B cell (primary cell): ENCODE measurements around the gene PPARD. TPM values are rescaled to one million over a fixed set of nuclear protein-coding genes. Genes with fewer than 3 reads are reported as not detected.

ENCODE experiments used
- ATAC-seq: fragments of 200-7000 bp; cut with Tn5 transposase; one replicate; pipeline ENCODE4 v1.10.0; 2021; ENCODE audit warnings: low read depth, mild to moderate bottlenecking, moderate number of reproducible peaks, moderate library complexity
- CTCF ChIA-PET: fragments of 350-600 bp; sonication (Branson Sonifier 250); formaldehyde crosslinking; loops from one replicate; lab custom pipeline; 2021; ENCODE audit warnings: antibody characterized with exemption, inconsistent platforms; lab: Charles Lee
- POLR2A ChIA-PET: fragments of 350-600 bp; sonication (Branson Sonifier 250); formaldehyde crosslinking; loops from one replicate; lab custom pipeline; 2021; ENCODE audit warnings: antibody characterized with exemption; lab: Charles Lee
- DNase-seq: peaks from one replicate; pipeline ENCODE4 v3.0.0; 2013
- H2AFZ ChIP-seq: 2 replicates; pipeline ENCODE4 v1.6.1; 2012; ENCODE audit warnings: mild to moderate bottlenecking, low read depth, low read length; ENCODE audit not compliant: insufficient read depth, poor library complexity, severe bottlenecking
- H3K27ac ChIP-seq, 2 donors: 1 replicate in 1 of 2; 2 replicates in 1 of 2; pipeline ENCODE4 v1.5.1; 2012 to 2013; ENCODE audit warnings: low read length in 2 of 2, mild to moderate bottlenecking in 2 of 2, moderate library complexity in 1 of 2
- H3K27me3 ChIP-seq, 4 experiments: fragments of 200-600 bp in 1 of 4; sonication (generic) in 1 of 4; replicated peaks in 1 of 4; 1 replicate in 2 of 4; 2 replicates in 2 of 4; pipeline versions ENCODE4 v1.6.1 to v1.7.0; 2013 to 2016; ENCODE audit warnings: low read length in 3 of 4, mild to moderate bottlenecking in 2 of 4, mixed read lengths in 1 of 4, moderate library complexity in 1 of 4; ENCODE audit not compliant: insufficient read depth in 4 of 4, control insufficient read depth in 3 of 4; ENCODE audit errors: control extremely low read depth in 1 of 4
- H3K36me3 ChIP-seq, 2 experiments: replicated peaks in 1 of 2; 1 replicate in 1 of 2; 2 replicates in 1 of 2; pipeline versions ENCODE4 v1.6.1 to v1.7.1; 2013; ENCODE audit warnings: low read length in 1 of 2; ENCODE audit not compliant: insufficient read depth in 2 of 2, control insufficient read depth in 1 of 2; ENCODE audit errors: control extremely low read depth in 1 of 2, extremely low read depth in 1 of 2
- H3K4me1 ChIP-seq, 2 donors: fragments of 200-600 bp in 1 of 2; sonication (generic) in 1 of 2; 1 replicate in 1 of 2; 2 replicates in 1 of 2; pipeline versions ENCODE4 v1.5.1 to v1.6.1; 2013 to 2017; ENCODE audit warnings: low read length in 2 of 2; ENCODE audit not compliant: control insufficient read depth in 2 of 2, insufficient read depth in 2 of 2
- H3K4me2 ChIP-seq: replicated peaks from 2 replicates; pipeline ENCODE3; 2012; ENCODE audit warnings: mild to moderate bottlenecking, low read depth, low read length; ENCODE audit not compliant: poor library complexity, severe bottlenecking
- H3K4me3 ChIP-seq, 5 experiments: fragments of 200-600 bp in 1 of 5; sonication (generic) in 1 of 5; 1 replicate in 3 of 5; 2 replicates in 2 of 5; pipeline versions ENCODE4 v1.5.1 to v1.7.0; 2011 to 2016; ENCODE audit warnings: low read length in 4 of 5, mild to moderate bottlenecking in 4 of 5, low read depth in 2 of 5, control low read depth in 1 of 5, moderate library complexity in 1 of 5; ENCODE audit not compliant: insufficient read depth in 1 of 5; ENCODE audit errors: control extremely low read depth in 1 of 5, extremely low read depth in 1 of 5
- H3K79me2 ChIP-seq: fragments of 200-600 bp; sonication (generic); one replicate; pipeline ENCODE4 v1.6.0; 2016; ENCODE audit warnings: low read length; ENCODE audit not compliant: control insufficient read depth, insufficient read depth
- H3K9ac ChIP-seq: fragments of 200-600 bp; sonication (generic); 2 replicates; pipeline ENCODE4 v1.6.1; 2017; ENCODE audit warnings: mild to moderate bottlenecking, low read length, moderate library complexity
- H3K9me3 ChIP-seq, 3 donors: one replicate each; pipeline versions ENCODE4 v1.6.1 to v1.7.1; 2013; ENCODE audit warnings: low read length in 2 of 3; ENCODE audit not compliant: control insufficient read depth in 2 of 3, insufficient read depth in 1 of 3; ENCODE audit errors: control extremely low read depth in 1 of 3
- H4K20me1 ChIP-seq: 2 replicates; pipeline ENCODE4 v1.6.0; 2012; ENCODE audit warnings: mild to moderate bottlenecking, low read length; ENCODE audit not compliant: insufficient read depth, control insufficient read depth, poor library complexity, severe bottlenecking
- H3K27ac Mint-ChIP-seq: one replicate; pipeline ENCODE4 v1.8.0; 2021; ENCODE audit warnings: mixed read lengths
- H3K27me3 Mint-ChIP-seq: one replicate; pipeline ENCODE4 v1.8.0; 2021; ENCODE audit warnings: mixed read lengths
- H3K4me1 Mint-ChIP-seq: one replicate; pipeline ENCODE4 v1.8.0; 2021; ENCODE audit warnings: mixed read lengths
- H3K4me3 Mint-ChIP-seq: one replicate; pipeline ENCODE4 v1.8.0; 2021; ENCODE audit warnings: mixed read lengths
- H3K9me3 Mint-ChIP-seq: one replicate; pipeline ENCODE4 v1.8.0; 2022; ENCODE audit warnings: mixed read lengths; ENCODE audit not compliant: insufficient read depth
- EZH2 ChIP-seq: IDR thresholded peaks from 2 replicates; pipeline ENCODE4 v1.6.1; 2012; ENCODE audit warnings: borderline replicate concordance, low read depth, mild to moderate bottlenecking, moderate library complexity, low read length; ENCODE audit not compliant: insufficient read depth, poor library complexity, severe bottlenecking
- WGBS: methylation state at CpG from one replicate; pipeline ENCODE4 v1.1.5; 2013; ENCODE audit warnings: missing lambda C conversion rate; ENCODE audit not compliant: insufficient coverage; 5-methylcytosine and 5-hydroxymethylcytosine counted together
- intact Hi-C: fragments of 100-400 bp; cut with micrococcal nuclease; formaldehyde crosslinking; loops from one replicate; pipeline ENCODE4 v1.10.0; 2022
- polyA plus RNA-seq: library from polyadenylated mRNA; depleted of rRNA; stranded (reverse); fragments of >200 nt; gene quantifications from 2 replicates; pipeline ENCODE4 v1.2.3, GENCODE V29; 2012
- total RNA-seq, 2 donors: library from RNA; stranded (reverse); fragments of 120-200 nt in 1 of 2; gene quantifications; 1 replicate in 1 of 2; 2 replicates in 1 of 2; pipeline versions ENCODE4 v1.2.3 to v1.2.4, GENCODE V29; 2013 to 2022
- TF ChIP-seq, protein P1 (sequence below): fragments of 200-600 bp; IDR thresholded peaks from one replicate; pipeline ENCODE4 v1.8.0; 2022; ENCODE audit warnings: antibody characterized with exemption, mild to moderate bottlenecking

PPARD gene
- total and polyA plus RNA-seq, 2 donors (not counting 1 experiment from before 2014, with no cell fraction given), result 37.9 to 38.9 TPM

DNA sequence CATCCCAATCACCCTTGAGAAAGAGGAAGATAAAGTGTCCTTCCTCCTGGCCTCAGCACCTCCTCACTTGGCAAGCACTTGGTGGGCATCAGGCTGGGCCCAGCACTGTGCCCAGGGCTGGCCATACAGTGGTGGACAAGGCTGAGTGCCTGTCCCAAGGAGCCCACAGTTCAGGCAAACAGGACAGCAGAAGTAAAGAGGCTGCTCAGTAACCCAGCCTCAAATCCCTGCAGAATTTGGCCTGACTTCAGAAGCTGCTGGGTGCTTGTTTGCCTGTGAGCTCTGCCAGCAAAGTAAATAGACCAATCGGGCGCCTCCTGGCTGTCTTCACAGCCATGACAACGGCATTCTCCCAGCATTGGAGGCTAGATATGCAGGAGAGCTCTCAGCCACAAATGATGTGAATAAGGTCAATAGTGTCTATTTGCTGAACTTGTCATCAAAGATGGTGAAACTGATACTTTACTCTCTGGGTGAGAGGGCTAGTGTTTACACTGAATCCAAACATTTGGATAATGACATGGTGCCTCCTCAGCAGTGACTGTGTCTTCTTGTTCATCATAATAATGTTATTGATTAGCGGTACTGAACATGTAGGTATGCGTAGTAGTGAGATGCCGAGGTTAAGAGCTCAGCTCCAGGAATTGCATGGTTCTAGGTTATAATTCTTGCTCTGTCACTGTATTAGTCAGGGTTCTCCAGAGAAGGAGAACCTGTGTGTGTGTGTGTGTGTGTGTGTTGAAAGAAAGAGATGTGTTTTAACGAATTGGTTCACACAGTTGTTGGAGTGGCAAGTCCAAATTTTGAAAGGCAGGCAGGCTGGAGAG is 72.9 kb downstream of the PPARD start:
- H3K4me1 Mint-ChIP-seq, result peaks cover 28% of the 10 kb centered on the region
- ATAC-seq (no peak), DNase-seq (peak; percentile 32)

More for the DNA sequence above, 72.9 kb downstream of the PPARD start:
- Histone ChIP-seq H3K9me3 (no peaks in the 10 kb centered on the region), H3K4me1 (peaks cover 15 to 22% of the 10 kb centered on the region in 2 donors), H3K9ac (no peak overlapping the region), H3K4me3 (no peak overlapping the region), H4K20me1 (peaks cover 16% of the 10 kb centered on the region), H3K79me2 (no peaks in the 10 kb centered on the region), H3K4me2 (no peak overlapping the region), H3K27ac (no peak overlapping the region), H3K36me3 (peaks cover 9 to 72% of the 10 kb centered on the region in 2 experiments), H3K27me3 (no peaks in the 10 kb centered on the region), H2AFZ (no peak overlapping the region)
- no peak overlapping the region for H3K27ac Mint-ChIP-seq
- no peaks in the 10 kb centered on the region for H3K9me3 Mint-ChIP-seq
- H3K4me3 Mint-ChIP-seq, result no peak overlapping the region
- 90% methylated on average over 7 of the region's 7 CpGs for WGBS
- intact Hi-C loops, result no loop called here
- TF ChIP-seq, protein P1, sequence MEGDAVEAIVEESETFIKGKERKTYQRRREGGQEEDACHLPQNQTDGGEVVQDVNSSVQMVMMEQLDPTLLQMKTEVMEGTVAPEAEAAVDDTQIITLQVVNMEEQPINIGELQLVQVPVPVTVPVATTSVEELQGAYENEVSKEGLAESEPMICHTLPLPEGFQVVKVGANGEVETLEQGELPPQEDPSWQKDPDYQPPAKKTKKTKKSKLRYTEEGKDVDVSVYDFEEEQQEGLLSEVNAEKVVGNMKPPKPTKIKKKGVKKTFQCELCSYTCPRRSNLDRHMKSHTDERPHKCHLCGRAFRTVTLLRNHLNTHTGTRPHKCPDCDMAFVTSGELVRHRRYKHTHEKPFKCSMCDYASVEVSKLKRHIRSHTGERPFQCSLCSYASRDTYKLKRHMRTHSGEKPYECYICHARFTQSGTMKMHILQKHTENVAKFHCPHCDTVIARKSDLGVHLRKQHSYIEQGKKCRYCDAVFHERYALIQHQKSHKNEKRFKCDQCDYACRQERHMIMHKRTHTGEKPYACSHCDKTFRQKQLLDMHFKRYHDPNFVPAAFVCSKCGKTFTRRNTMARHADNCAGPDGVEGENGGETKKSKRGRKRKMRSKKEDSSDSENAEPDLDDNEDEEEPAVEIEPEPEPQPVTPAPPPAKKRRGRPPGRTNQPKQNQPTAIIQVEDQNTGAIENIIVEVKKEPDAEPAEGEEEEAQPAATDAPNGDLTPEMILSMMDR, result no peak
- TF ChIP-seq EZH2, result no peak
- ChIA-PET CTCF (interaction anchor here (0.5 to 1.6 kb wide), 7 partner anchors 15 to 1251 kb away, joined by 3 to 5 read pairs (median 5); partner anchors contain the start of genes DEF6 and FANCE), POLR2A (interaction anchor here (0.6 kb wide), 2 partner anchors 149 to 717 kb away, joined by 3 read pairs; no protein-coding TSS in a partner anchor)
- no peaks in the 10 kb centered on the region for H3K27me3 Mint-ChIP-seq
